ENCODE measurements around the gene NBPF4. TPM values are rescaled to one million over a fixed set of nuclear protein-coding genes. Genes with fewer than 3 reads are reported as not detected.
"Not testable (repeated sequence)": the region's sequence is repeated elsewhere in the genome, so short reads cannot be mapped to it uniquely, and the experiment has no call there.

Gene NBPF4
- 0.60 and 0.88 TPM in 2 replicates for total RNA-seq (2014; rRNA removed; shearing (Covaris generic))

- not testable (repeated sequence) for DNase-seq (ENCODE audit: low read depth)
Measured at GRCh38 chr1:108243976-108244375, at the start of gene NBPF4. TSS of gene NBPF4 (minus strand) at chr1:108244076. CDS start at chr1:108243761, 315 bp downstream.

GRCh38 chr1:108282528-108283257 lies 38.8 kb upstream of the NBPF4 start:
- not testable (repeated sequence) for DNase-seq (ENCODE audit: low read depth)

GRCh38 chr1:108272485-108273327 lies 28.8 kb upstream of the NBPF4 start:
- DNase-seq (ENCODE audit: low read depth): not testable (repeated sequence)

GRCh38 chr1:108267097-108267496 lies 23.2 kb upstream of the NBPF4 start:
- not testable (repeated sequence) for DNase-seq (ENCODE audit: low read depth)

GRCh38 chr1:108261967-108262366 lies 18.1 kb upstream of the NBPF4 start:
- not testable (repeated sequence) for DNase-seq (ENCODE audit: low read depth)

GRCh38 chr1:108261519-108261918 lies 17.6 kb upstream of the NBPF4 start:
- DNase-seq (ENCODE audit: low read depth): not testable (repeated sequence)

- not testable (repeated sequence) for DNase-seq (ENCODE audit: low read depth)
Measured at GRCh38 chr1:108260578-108261259, 16.8 kb upstream of the NBPF4 start.

- DNase-seq (ENCODE audit: low read depth): not testable (repeated sequence)
Measured at GRCh38 chr1:108255426-108255825, 11.6 kb upstream of the NBPF4 start.

GRCh38 chr1:108239426-108239825 lies 4.5 kb downstream of the NBPF4 start:
- not testable (repeated sequence) for DNase-seq (ENCODE audit: low read depth)

- not testable (repeated sequence) for DNase-seq (ENCODE audit: low read depth)
Measured at GRCh38 chr1:108235308-108235707, 8.6 kb downstream of the NBPF4 start.

GRCh38 chr1:108232183-108232582 lies 11.7 kb downstream of the NBPF4 start:
- DNase-seq (ENCODE audit: low read depth): not testable (repeated sequence)

- not testable (repeated sequence) for DNase-seq (ENCODE audit: low read depth)
Measured at GRCh38 chr1:108229976-108230375, 13.9 kb downstream of the NBPF4 start.

GRCh38 chr1:108227772-108228171 lies 16.1 kb downstream of the NBPF4 start:
- DNase-seq (ENCODE audit: low read depth): not testable (repeated sequence)

- not testable (repeated sequence) for DNase-seq (ENCODE audit: low read depth)
Measured at GRCh38 chr1:108226855-108227254, 17.0 kb downstream of the NBPF4 start.

GRCh38 chr1:108223226-108223625 lies 20.6 kb downstream of the NBPF4 start:
- not testable (repeated sequence) for DNase-seq (ENCODE audit: low read depth)

GRCh38 chr1:108217515-108218174 lies 26.2 kb downstream of the NBPF4 start:
- not testable (repeated sequence) for DNase-seq (ENCODE audit: low read depth)

GRCh38 chr1:108217007-108217406 lies 26.9 kb downstream of the NBPF4 start:
- DNase-seq (ENCODE audit: low read depth): peak; percentile 24

GRCh38 chr1:108216028-108216890 lies 27.6 kb downstream of the NBPF4 start:
- peak; percentile 23 for DNase-seq (ENCODE audit: low read depth)

- peak; percentile 28 for DNase-seq (ENCODE audit: low read depth)
Measured at GRCh38 chr1:108214641-108215465, 29.0 kb downstream of the NBPF4 start.
